Measurements from ENCODE around the gene CIDEB. TPM values are rescaled to one million over a fixed set of nuclear protein-coding genes. Genes with fewer than 3 reads are reported as not detected.

CIDEB gene
- total RNA-seq, 6 donors from 2014 or later, result 9.4 to 14.8 (median 12.8) TPM

DNA sequence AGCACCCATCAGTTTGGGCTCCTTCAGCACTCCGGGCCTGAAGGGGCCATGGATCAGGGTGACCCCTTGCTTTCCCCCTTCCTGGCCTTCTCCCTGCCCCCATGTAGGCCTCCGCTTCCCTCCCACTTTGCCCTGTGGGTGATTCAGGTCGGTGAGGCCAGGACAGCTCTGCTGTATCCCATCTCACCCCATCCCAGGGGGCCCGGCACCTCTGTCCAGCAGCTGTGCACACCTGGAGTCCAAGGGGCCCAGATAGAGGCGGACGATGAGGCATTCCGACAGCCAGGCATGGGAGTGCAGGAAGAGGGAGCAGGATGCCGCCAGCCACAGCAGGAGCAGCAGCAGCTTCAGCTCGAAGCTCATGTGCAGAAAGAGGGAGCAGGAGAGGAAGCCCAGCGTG is 14.9 kb upstream of the CIDEB start:
- Histone ChIP-seq H3K9me3 (no peaks in the 10 kb centered on the region), H3K4me1 (peaks cover 6 to 12% (median 8%) of the 10 kb centered on the region in 4 donors), H3K27me3 (no peaks in the 10 kb centered on the region), H3K4me3 (no peak overlapping the region), H3K27ac (no peak overlapping the region), H3K36me3 (peaks cover 0 to 28% (median 8%) of the 10 kb centered on the region in 4 donors)
- DNase-seq, result peak in 1 of 2 donors; percentile 34
- 77 to 81% methylated on average over 7 to 8 of the region's 10 CpGs for WGBS, 2 donors
- no peak for ATAC-seq (ENCODE audit: low FRiP score in 2 of 2)
- no peak for TF ChIP-seq EP300 (IDR thresholded peaks at IDR 0.05)
- TF ChIP-seq, protein P1, sequence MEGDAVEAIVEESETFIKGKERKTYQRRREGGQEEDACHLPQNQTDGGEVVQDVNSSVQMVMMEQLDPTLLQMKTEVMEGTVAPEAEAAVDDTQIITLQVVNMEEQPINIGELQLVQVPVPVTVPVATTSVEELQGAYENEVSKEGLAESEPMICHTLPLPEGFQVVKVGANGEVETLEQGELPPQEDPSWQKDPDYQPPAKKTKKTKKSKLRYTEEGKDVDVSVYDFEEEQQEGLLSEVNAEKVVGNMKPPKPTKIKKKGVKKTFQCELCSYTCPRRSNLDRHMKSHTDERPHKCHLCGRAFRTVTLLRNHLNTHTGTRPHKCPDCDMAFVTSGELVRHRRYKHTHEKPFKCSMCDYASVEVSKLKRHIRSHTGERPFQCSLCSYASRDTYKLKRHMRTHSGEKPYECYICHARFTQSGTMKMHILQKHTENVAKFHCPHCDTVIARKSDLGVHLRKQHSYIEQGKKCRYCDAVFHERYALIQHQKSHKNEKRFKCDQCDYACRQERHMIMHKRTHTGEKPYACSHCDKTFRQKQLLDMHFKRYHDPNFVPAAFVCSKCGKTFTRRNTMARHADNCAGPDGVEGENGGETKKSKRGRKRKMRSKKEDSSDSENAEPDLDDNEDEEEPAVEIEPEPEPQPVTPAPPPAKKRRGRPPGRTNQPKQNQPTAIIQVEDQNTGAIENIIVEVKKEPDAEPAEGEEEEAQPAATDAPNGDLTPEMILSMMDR (IDR thresholded peaks at IDR 0.05), result no peak
- TF ChIP-seq POLR2A (IDR thresholded peaks at IDR 0.05), result no peak
- no peak for TF ChIP-seq POLR2AphosphoS5 (IDR thresholded peaks at IDR 0.05)

DNA sequence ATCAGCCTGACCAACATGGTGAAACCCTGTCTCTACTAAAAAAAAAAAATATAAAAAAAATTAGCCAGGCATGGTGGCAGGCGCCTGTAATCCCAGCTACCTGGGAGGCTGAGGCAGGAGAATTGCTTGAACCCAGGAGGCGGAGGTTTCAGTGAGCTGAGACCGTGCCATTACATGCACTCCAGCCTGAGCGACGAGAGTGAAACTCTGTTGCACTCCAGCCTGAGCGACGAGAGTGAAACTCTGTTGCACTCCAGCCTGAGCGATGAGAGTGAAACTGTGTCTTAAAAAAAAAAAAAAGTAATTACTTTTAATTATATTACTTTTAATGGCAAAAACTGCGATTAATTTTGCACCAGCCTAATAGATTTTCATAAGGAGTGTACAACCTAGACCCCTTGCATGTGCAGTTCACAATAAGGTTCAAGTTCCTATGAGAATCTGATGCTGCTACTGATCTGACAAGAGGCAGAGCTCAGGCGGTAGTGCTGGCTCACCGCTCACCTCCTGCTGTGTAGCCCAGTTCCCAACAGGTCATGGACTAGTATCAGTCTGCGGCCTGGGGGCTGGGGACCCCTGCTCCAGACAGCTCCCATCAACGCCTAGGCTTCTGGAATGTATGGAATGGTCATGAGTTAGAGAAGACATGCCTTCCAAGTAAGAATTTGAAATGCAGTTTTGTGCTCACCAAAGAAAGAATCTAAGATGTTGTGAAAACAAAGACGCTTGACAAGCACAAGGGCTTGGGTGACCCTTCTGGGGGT is 13.6 kb upstream of the CIDEB start:
- ATAC-seq (ENCODE audit: low FRiP score in 2 of 2), result no peak
- peaks cover 0 to 28% (median 8%) of the 10 kb centered on the region in 4 donors for H3K36me3 ChIP-seq
- peaks cover 13 to 18% (median 16%) of the 10 kb centered on the region in 4 donors for H3K4me1 ChIP-seq
- WGBS, 2 donors, result 89 to 90% methylated on average over 14 of the region's 14 CpGs
- no peak for DNase-seq
- H3K4me3 ChIP-seq, result no peak overlapping the region
- no peak for TF ChIP-seq EP300 (IDR thresholded peaks at IDR 0.05)
- TF ChIP-seq POLR2AphosphoS5 (IDR thresholded peaks at IDR 0.05), result no peak
- TF ChIP-seq, protein P1 (IDR thresholded peaks at IDR 0.05), result no peak
- TF ChIP-seq POLR2A (IDR thresholded peaks at IDR 0.05), result no peak
- no peaks in the 10 kb centered on the region for H3K9me3 ChIP-seq
- H3K27ac ChIP-seq, result no peak overlapping the region
- no peaks in the 10 kb centered on the region for H3K27me3 ChIP-seq

DNA sequence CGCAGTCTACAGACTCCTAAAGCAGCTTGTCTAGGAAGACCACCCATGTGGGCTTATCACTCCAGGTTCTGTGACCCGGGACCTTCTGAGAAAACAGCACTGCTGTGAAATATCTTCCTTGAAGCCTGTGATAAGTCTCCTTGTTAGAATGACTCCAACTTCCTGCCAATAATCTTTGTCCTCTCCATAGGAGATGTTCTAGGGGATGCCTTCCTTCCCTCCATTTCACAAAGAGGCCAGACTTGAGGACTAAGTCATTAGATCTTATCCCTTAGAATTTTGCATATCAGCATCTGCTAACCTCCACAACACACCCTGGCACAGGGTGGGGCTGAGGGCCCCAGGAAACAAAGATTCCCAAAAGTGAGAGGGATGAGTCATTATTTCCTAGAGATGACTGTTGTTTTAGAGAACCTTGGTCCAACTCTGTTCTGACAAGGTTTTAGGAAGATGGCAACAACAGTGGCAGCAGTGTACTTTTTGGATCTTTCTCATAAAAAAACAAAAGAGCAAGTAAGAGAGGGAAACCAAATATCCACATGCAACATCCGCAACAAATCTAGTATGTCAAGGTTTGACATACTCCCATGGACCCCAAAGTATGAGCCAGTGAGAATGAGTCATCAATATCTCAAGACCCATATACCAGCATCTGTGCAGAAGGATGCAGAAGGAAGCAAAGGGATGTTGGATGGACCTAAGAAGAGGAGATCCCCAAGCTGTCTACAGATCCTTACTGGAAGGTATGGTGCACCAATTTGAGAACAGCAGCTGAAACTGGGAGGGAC is 9.6 kb upstream of the CIDEB start:
- H3K27me3 ChIP-seq, result no peaks in the 10 kb centered on the region
- H3K27ac ChIP-seq, result peak overlapping the region in 3 of 4 donors; percentile 79 to 93 (median 89)
- 94 to 95% methylated on average over 3 of the region's 3 CpGs for WGBS, 2 donors
- H3K4me3 ChIP-seq, result no peak overlapping the region
- DNase-seq (no peak), ATAC-seq (ENCODE audit: low FRiP score in 2 of 2) (no peak)
- TF ChIP-seq POLR2AphosphoS5 (IDR thresholded peaks at IDR 0.05) (peak in 1 of 2 donors; percentile 26), POLR2A (IDR thresholded peaks at IDR 0.05) (no peak)
- H3K4me1 ChIP-seq, result peaks cover 47 to 58% (median 54%) of the 10 kb centered on the region in 4 donors
- H3K36me3 ChIP-seq, result peaks cover 0 to 15% (median 3%) of the 10 kb centered on the region in 4 donors
- no peaks in the 10 kb centered on the region for H3K9me3 ChIP-seq

DNA sequence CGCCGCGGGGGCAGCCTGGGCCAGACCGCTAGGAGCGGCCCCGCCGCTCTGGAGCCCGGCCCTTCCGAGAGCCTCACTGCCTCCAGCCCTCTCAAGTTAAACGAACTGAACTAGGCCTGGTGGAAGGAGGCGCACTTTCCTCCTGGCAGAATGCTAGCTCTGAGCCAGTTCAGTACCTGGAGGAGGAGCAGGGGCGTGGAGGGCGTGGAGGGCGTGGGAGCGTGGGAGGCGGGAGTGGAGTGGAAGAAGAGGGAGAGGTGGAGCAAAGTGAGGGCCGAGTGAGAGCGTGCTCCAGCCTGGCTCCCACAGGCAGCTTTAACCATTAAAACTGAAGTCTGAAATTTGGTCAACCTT is 8.8 kb upstream of the CIDEB start:
- peak overlapping the region in 1 of 4 donors; percentile 25 for H3K4me3 ChIP-seq
- WGBS, 2 donors, result 57 to 81% methylated on average over 9 to 18 of the region's 18 CpGs
- TF ChIP-seq POLR2AphosphoS5 (IDR thresholded peaks at IDR 0.05) (no peak), POLR2A (IDR thresholded peaks at IDR 0.05) (no peak), EP300 (IDR thresholded peaks at IDR 0.05) (no peak)
- TF ChIP-seq, protein P1 (IDR thresholded peaks at IDR 0.05), result no peak
- DNase-seq, result no peak
- peaks cover 0 to 11% (median 3%) of the 10 kb centered on the region in 4 donors for H3K36me3 ChIP-seq
- H3K9me3 ChIP-seq, result no peaks in the 10 kb centered on the region
- H3K27me3 ChIP-seq, result no peaks in the 10 kb centered on the region
- ATAC-seq (ENCODE audit: low FRiP score in 2 of 2), result no peak
- peaks cover 54 to 66% (median 62%) of the 10 kb centered on the region in 4 donors for H3K4me1 ChIP-seq
- peak overlapping the region; percentile 79 to 93 (median 91) for H3K27ac ChIP-seq
